ENCODE data around the gene LEPROT.

GRCh38 chr1:65440915-65441314 lies 20.4 kb downstream of the LEPROT start:
- TF ChIP-seq CTCF (IDR thresholded peaks at IDR 0.05) (no peak), POLR2A (IDR thresholded peaks at IDR 0.05) (no peak)
